Right lobe of liver (tissue), 4 donors: ENCODE results near the gene PRRX2.

Source experiments
- POLR2A ChIP-seq: fragments of 450-650 bp; IDR thresholded peaks from one replicate; pipeline ENCODE4 v1.6.1; 2017; ENCODE audit warnings: antibody characterized with exemption, mild to moderate bottlenecking
- TF ChIP-seq, protein P1 (sequence below), 4 donors: fragments of 200-600 bp in 3 of 4; fragments of 450-650 bp in 1 of 4; IDR thresholded peaks; one replicate each; pipeline versions ENCODE4 v1.5.1 to v1.8.0; 2016 to 2022; ENCODE audit warnings: antibody characterized with exemption in 4 of 4, mild to moderate bottlenecking in 2 of 4
- donor health status: DM: no; HTN: no; CAD: no.
- donor health status: DM: no; HTN: no; CAD: no.
- donor health status: DM: no; HTN: yes; CAD: no.

DNA sequence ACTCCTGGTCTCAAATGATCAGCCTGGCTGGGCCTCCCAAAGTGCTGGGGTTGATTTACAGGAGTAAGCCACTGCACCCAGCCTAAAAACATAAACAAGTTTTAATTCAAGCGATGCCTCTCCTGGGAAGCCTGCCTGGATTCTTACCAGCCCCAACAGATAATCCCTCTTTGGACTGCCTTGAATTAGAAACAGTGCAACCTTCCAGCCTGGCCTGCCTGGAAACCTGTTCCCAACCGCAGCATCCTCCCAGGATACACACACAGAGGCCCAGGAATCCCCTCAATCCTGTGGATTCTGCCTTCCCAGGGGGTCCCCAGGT is 68.1 kb downstream of the PRRX2 start:
- TF ChIP-seq, protein P1, sequence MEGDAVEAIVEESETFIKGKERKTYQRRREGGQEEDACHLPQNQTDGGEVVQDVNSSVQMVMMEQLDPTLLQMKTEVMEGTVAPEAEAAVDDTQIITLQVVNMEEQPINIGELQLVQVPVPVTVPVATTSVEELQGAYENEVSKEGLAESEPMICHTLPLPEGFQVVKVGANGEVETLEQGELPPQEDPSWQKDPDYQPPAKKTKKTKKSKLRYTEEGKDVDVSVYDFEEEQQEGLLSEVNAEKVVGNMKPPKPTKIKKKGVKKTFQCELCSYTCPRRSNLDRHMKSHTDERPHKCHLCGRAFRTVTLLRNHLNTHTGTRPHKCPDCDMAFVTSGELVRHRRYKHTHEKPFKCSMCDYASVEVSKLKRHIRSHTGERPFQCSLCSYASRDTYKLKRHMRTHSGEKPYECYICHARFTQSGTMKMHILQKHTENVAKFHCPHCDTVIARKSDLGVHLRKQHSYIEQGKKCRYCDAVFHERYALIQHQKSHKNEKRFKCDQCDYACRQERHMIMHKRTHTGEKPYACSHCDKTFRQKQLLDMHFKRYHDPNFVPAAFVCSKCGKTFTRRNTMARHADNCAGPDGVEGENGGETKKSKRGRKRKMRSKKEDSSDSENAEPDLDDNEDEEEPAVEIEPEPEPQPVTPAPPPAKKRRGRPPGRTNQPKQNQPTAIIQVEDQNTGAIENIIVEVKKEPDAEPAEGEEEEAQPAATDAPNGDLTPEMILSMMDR (IDR thresholded peaks at IDR 0.05) = no peak
- no peak for TF ChIP-seq POLR2A
